ENCODE data around the gene ADPGK. TPM values are rescaled to one million over a fixed set of nuclear protein-coding genes. Genes with fewer than 3 reads are reported as not detected.

ADPGK gene
- total RNA-seq, 1 donor from 2014 or later: 67.3 TPM

DNA sequence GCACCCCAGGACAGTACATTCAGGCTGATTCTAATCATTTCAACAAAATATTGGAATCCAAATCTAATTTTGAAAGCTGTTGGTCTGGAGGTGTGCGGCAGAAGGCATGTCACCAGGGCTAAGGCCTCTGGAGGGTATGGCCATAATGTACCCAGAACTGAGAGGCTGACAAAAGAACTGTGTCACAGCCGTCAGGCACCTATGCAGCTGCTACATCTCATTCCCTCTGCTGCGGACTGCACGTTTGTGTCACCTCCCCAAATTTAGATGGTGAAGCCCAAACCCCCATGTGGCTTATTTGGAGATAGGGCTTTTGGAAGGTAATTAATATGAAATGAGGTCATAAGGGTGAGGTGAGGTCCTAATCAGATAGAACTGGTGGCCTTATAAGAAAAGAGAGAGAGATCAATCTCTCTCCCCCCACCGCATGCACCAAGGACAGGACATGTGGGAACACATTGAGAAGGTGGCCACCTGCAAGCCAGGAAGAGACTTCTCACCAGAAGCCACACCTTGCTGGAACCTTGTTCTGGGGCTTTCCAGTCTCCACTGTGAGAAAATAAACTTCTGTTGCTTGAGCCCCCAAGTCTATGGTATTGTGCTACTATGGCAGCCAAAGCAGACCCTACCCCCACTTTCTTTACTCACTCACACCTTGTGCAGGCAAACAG, 22.8 kb downstream of the ADPGK start:
- Histone ChIP-seq H3K27me3 (ENCODE audit: insufficient read depth, low read length) (no peaks in the 10 kb centered on the region), H3K4me1 (ENCODE audit: insufficient read depth, low read length) (peaks cover 22% of the 10 kb centered on the region), H3K9ac (ENCODE audit: low read length) (no peak overlapping the region), H3K9me3 (ENCODE audit: insufficient read depth, low read depth, low read length) (no peaks in the 10 kb centered on the region), H3K4me2 (ENCODE audit: low read length) (no peak overlapping the region), H2AFZ (ENCODE audit: low read depth, low read length) (no peak overlapping the region), H4K20me1 (ENCODE audit: insufficient read depth, low read length) (peaks cover 15% of the 10 kb centered on the region), H3K79me2 (ENCODE audit: insufficient read depth, low read length) (peaks cover 12% of the 10 kb centered on the region), H3K27ac (ENCODE audit: low read depth, low read length) (no peak overlapping the region), H3K36me3 (ENCODE audit: insufficient read depth, low read length) (peaks cover 10% of the 10 kb centered on the region), H3K4me3 (ENCODE audit: insufficient read depth, low read depth, low read length) (no peak overlapping the region)
- DNase-seq (ENCODE audit: low read depth) (no peak), FAIRE-seq (no peak)
- TF ChIP-seq EZH2 (IDR thresholded peaks at IDR 0.05; ENCODE audit: insufficient read depth, low read length): no peak
- TF ChIP-seq, protein P1, sequence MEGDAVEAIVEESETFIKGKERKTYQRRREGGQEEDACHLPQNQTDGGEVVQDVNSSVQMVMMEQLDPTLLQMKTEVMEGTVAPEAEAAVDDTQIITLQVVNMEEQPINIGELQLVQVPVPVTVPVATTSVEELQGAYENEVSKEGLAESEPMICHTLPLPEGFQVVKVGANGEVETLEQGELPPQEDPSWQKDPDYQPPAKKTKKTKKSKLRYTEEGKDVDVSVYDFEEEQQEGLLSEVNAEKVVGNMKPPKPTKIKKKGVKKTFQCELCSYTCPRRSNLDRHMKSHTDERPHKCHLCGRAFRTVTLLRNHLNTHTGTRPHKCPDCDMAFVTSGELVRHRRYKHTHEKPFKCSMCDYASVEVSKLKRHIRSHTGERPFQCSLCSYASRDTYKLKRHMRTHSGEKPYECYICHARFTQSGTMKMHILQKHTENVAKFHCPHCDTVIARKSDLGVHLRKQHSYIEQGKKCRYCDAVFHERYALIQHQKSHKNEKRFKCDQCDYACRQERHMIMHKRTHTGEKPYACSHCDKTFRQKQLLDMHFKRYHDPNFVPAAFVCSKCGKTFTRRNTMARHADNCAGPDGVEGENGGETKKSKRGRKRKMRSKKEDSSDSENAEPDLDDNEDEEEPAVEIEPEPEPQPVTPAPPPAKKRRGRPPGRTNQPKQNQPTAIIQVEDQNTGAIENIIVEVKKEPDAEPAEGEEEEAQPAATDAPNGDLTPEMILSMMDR (IDR thresholded peaks at IDR 0.05; ENCODE audit: insufficient read depth, low read depth, low read length): no peak
- H3K9me3 Mint-ChIP-seq (ENCODE audit: unreplicated experiment): no peaks in the 10 kb centered on the region
- peaks cover 28% of the 10 kb centered on the region for H3K36me3 Mint-ChIP-seq (ENCODE audit: low read depth, unreplicated experiment)
- no peaks in the 10 kb centered on the region for H3K27me3 Mint-ChIP-seq (ENCODE audit: low read depth, unreplicated experiment)
- H3K4me1 Mint-ChIP-seq (ENCODE audit: low read depth, unreplicated experiment): peaks cover 29% of the 10 kb centered on the region
- H3K27ac Mint-ChIP-seq (ENCODE audit: unreplicated experiment): no peak overlapping the region
- no peak overlapping the region for H3K4me3 Mint-ChIP-seq (ENCODE audit: unreplicated experiment)

GRCh38 chr15:72758182-72758581, 25.4 kb downstream of the ADPGK start:
- H2AFZ ChIP-seq (ENCODE audit: low read depth, low read length): no peak overlapping the region
- Mint-ChIP-seq H3K4me3 (ENCODE audit: unreplicated experiment) (peak overlapping the region; percentile 69), H3K27ac (ENCODE audit: unreplicated experiment) (peak overlapping the region; percentile 94), H3K36me3 (ENCODE audit: low read depth, unreplicated experiment) (peaks cover 39% of the 10 kb centered on the region), H3K4me1 (ENCODE audit: low read depth, unreplicated experiment) (peaks cover 26% of the 10 kb centered on the region), H3K9me3 (ENCODE audit: unreplicated experiment) (no peaks in the 10 kb centered on the region), H3K27me3 (ENCODE audit: low read depth, unreplicated experiment) (no peaks in the 10 kb centered on the region)
- peaks cover 22% of the 10 kb centered on the region for H3K4me1 ChIP-seq (ENCODE audit: insufficient read depth, low read length)
- H3K9me3 ChIP-seq (ENCODE audit: insufficient read depth, low read depth, low read length): no peaks in the 10 kb centered on the region
- H3K27me3 ChIP-seq (ENCODE audit: insufficient read depth, low read length): no peaks in the 10 kb centered on the region
- H3K79me2 ChIP-seq (ENCODE audit: insufficient read depth, low read length): peaks cover 8% of the 10 kb centered on the region
- FAIRE-seq: no peak
- peak overlapping the region; percentile 76 for H3K9ac ChIP-seq (ENCODE audit: low read length)
- no peak for TF ChIP-seq EZH2 (IDR thresholded peaks at IDR 0.05; ENCODE audit: insufficient read depth, low read length)
- TF ChIP-seq, protein P1 (IDR thresholded peaks at IDR 0.05; ENCODE audit: insufficient read depth, low read depth, low read length): no peak
- peaks cover 23% of the 10 kb centered on the region for H3K36me3 ChIP-seq (ENCODE audit: insufficient read depth, low read length)
- H3K4me3 ChIP-seq (ENCODE audit: insufficient read depth, low read depth, low read length): no peak overlapping the region
- H3K4me2 ChIP-seq (ENCODE audit: low read length): peak overlapping the region; percentile 79
- H3K27ac ChIP-seq (ENCODE audit: low read depth, low read length): peak overlapping the region; percentile 93
- peak; percentile 98 for DNase-seq (ENCODE audit: low read depth)
- peaks cover 15% of the 10 kb centered on the region for H4K20me1 ChIP-seq (ENCODE audit: insufficient read depth, low read length)

DNA sequence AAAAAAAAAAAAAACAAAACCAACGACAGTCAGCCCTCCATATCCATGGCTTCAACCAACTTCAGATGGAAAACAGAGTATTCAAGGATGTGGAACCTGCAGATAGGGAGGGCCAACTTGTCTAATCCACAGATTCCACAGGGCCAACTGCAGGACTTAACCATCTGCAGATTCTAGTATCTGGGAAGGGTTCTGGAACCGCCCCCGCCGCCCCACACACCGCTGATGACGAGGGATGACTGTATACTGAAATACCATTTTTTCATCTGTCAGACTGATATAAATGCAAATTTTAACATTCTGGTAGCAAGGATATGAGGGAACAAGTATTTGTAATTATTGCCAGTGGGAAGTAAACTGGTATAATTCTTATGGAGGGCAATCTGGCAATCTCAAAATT, 29.5 kb downstream of the ADPGK start:
- no peak for TF ChIP-seq EZH2 (IDR thresholded peaks at IDR 0.05; ENCODE audit: insufficient read depth, low read length)
- TF ChIP-seq, protein P1 (IDR thresholded peaks at IDR 0.05; ENCODE audit: insufficient read depth, low read depth, low read length): no peak
- peaks cover 25% of the 10 kb centered on the region for H3K36me3 ChIP-seq (ENCODE audit: insufficient read depth, low read length)
- no peak overlapping the region for H3K4me2 ChIP-seq (ENCODE audit: low read length)
- FAIRE-seq: no peak
- H3K9ac ChIP-seq (ENCODE audit: low read length): no peak overlapping the region
- no peak overlapping the region for H3K27ac ChIP-seq (ENCODE audit: low read depth, low read length)
- H3K36me3 Mint-ChIP-seq (ENCODE audit: low read depth, unreplicated experiment): peaks cover 35% of the 10 kb centered on the region
- H2AFZ ChIP-seq (ENCODE audit: low read depth, low read length): no peak overlapping the region
- H3K27me3 Mint-ChIP-seq (ENCODE audit: low read depth, unreplicated experiment): no peaks in the 10 kb centered on the region
- no peak overlapping the region for H3K4me3 Mint-ChIP-seq (ENCODE audit: unreplicated experiment)
- peaks cover 26% of the 10 kb centered on the region for H3K4me1 Mint-ChIP-seq (ENCODE audit: low read depth, unreplicated experiment)
- H3K27me3 ChIP-seq (ENCODE audit: insufficient read depth, low read length): no peaks in the 10 kb centered on the region
- H3K27ac Mint-ChIP-seq (ENCODE audit: unreplicated experiment): no peak overlapping the region
- no peaks in the 10 kb centered on the region for H3K9me3 ChIP-seq (ENCODE audit: insufficient read depth, low read depth, low read length)
- H3K79me2 ChIP-seq (ENCODE audit: insufficient read depth, low read length): peaks cover 8% of the 10 kb centered on the region
- peaks cover 27% of the 10 kb centered on the region for H3K4me1 ChIP-seq (ENCODE audit: insufficient read depth, low read length)
- DNase-seq (ENCODE audit: low read depth): no peak
- no peak overlapping the region for H3K4me3 ChIP-seq (ENCODE audit: insufficient read depth, low read depth, low read length)
- no peaks in the 10 kb centered on the region for H3K9me3 Mint-ChIP-seq (ENCODE audit: unreplicated experiment)
- H4K20me1 ChIP-seq (ENCODE audit: insufficient read depth, low read length): peaks cover 15% of the 10 kb centered on the region

Data from astrocyte (in vitro differentiated cells and primary cell).